PC-3 (cell line): Measurements from ENCODE around the gene ZNF148. TPM values are rescaled to one million over a fixed set of nuclear protein-coding genes. Genes with fewer than 3 reads are reported as not detected.

ENCODE experiments used
- ATAC-seq: fragments of 200-7000 bp; cut with Tn5 transposase; 2 replicates; pipeline ENCODE4 v1.9.1; 2020; ENCODE audit warnings: mild to moderate bottlenecking, moderate library complexity
- BruUV-seq: library from RNA; stranded (reverse); fragments of 400-500 nt; replicated peaks from 2 replicates; lab custom pipeline; 2021; lab: Mats Ljungman, UMichigan
- CTCF ChIA-PET: fragments of 300-600 bp; sonication (Branson Sonifier 250); formaldehyde crosslinking; loops from one replicate; lab custom pipeline; 2022; ENCODE audit warnings: antibody characterized with exemption; lab: Charles Lee
- POLR2A ChIA-PET: fragments of 300-600 bp; sonication (Branson Sonifier 250); formaldehyde crosslinking; loops from one replicate; lab custom pipeline; 2022; ENCODE audit warnings: antibody characterized with exemption; ENCODE audit not compliant: unreplicated experiment; lab: Charles Lee
- DNase-seq: peaks from one replicate; pipeline ENCODE4 v3.0.0-alpha.2; 2015
- H2AFZ ChIP-seq: fragments of 300-600 bp; sonication (generic); 2 replicates; pipeline ENCODE4 v1.6.0; 2016; ENCODE audit warnings: antibody characterized with exemption, low read length
- H3F3A ChIP-seq: fragments of 300-600 bp; sonication (generic); one replicate; pipeline ENCODE4 v1.6.0; 2017; ENCODE audit warnings: antibody characterized with exemption, low read length, control low read depth, mild to moderate bottlenecking; ENCODE audit not compliant: unreplicated experiment
- H3K27ac ChIP-seq: fragments of 300-600 bp; sonication (generic); 2 replicates; pipeline ENCODE4 v1.5.1; 2016; ENCODE audit warnings: mild to moderate bottlenecking, low read length
- H3K27me3 ChIP-seq: fragments of 300-600 bp; sonication (generic); 2 replicates; pipeline ENCODE4 v1.6.1; 2016; ENCODE audit warnings: low read length, mixed read lengths
- H3K36me3 ChIP-seq: fragments of 300-600 bp; sonication (generic); 2 replicates; pipeline ENCODE4 v1.6.1; 2016; ENCODE audit warnings: low read depth, mixed run types, low read length, mixed read lengths
- H3K4me1 ChIP-seq: fragments of 300-600 bp; sonication (generic); 2 replicates; pipeline ENCODE4 v1.5.1; 2016; ENCODE audit warnings: low read length; ENCODE audit not compliant: insufficient read depth
- H3K4me2 ChIP-seq: fragments of 300-600 bp; sonication (generic); 2 replicates; pipeline ENCODE4 v1.6.0; 2016; ENCODE audit warnings: low read length
- H3K4me3 ChIP-seq: fragments of 300-600 bp; sonication (generic); 2 replicates; pipeline ENCODE4 v1.5.1; 2016; ENCODE audit warnings: mild to moderate bottlenecking, low read length, mixed read lengths
- H3K79me2 ChIP-seq: fragments of 300-600 bp; sonication (generic); 2 replicates; pipeline ENCODE4 v1.6.1; 2017; ENCODE audit warnings: low read length, mixed read lengths
- H3K9ac ChIP-seq: fragments of 300-600 bp; sonication (generic); 2 replicates; pipeline ENCODE4 v1.6.0; 2016; ENCODE audit warnings: mild to moderate bottlenecking, low read length
- H3K9me2 ChIP-seq: fragments of 300-600 bp; sonication (generic); replicated peaks from 2 replicates; pipeline ENCODE4 v1.6.1; 2016; ENCODE audit warnings: mixed run types, low read length, mixed read lengths
- H3K9me3 ChIP-seq: fragments of 300-600 bp; sonication (generic); 2 replicates; pipeline ENCODE4 v1.6.1; 2016; ENCODE audit warnings: low read length, mixed read lengths
- H4K20me1 ChIP-seq: fragments of 300-600 bp; sonication (generic); 2 replicates; pipeline ENCODE4 v1.6.1; 2016; ENCODE audit warnings: low read length, mixed read lengths
- CTCF ChIP-seq: fragments of 300-600 bp; sonication (generic); conservative IDR thresholded peaks from 2 replicates; pipeline ENCODE4 v1.5.1; 2017; ENCODE audit warnings: antibody characterized with exemption, low read depth, mild to moderate bottlenecking, low read length
- EZH2 ChIP-seq: fragments of 300-600 bp; sonication (generic); IDR thresholded peaks from one replicate; pipeline ENCODE4 v1.6.1; 2017; ENCODE audit warnings: antibody characterized with exemption, mild to moderate bottlenecking, low read length; ENCODE audit not compliant: unreplicated experiment
- EZH2phosphoT487 ChIP-seq: fragments of 300-600 bp; sonication (generic); IDR thresholded peaks from 2 replicates; pipeline ENCODE4 v1.6.1; 2018; ENCODE audit warnings: mild to moderate bottlenecking, antibody characterized with exemption, low read length, borderline replicate concordance
- intact Hi-C: fragments of 100-400 bp; cut with micrococcal nuclease; formaldehyde crosslinking; loops from 2 replicates; pipeline ENCODE4 v1.9.0; 2023
- total RNA-seq: library from RNA; depleted of rRNA; stranded (reverse); fragments of >200 nt; gene quantifications from 2 replicates; pipeline ENCODE4 v1.2.3, GENCODE V29; 2014

The ZNF148 gene
- total RNA-seq, 1 experiment from 2014 or later = 18.1 TPM

GRCh38 chr3:125386811-125387210 lies 11.7 kb upstream of the ZNF148 start:
- H3K9me2 ChIP-seq = no peaks in the 10 kb centered on the region
- TF ChIP-seq EZH2 = no peak
- no peak for TF ChIP-seq EZH2phosphoT487
- TF ChIP-seq CTCF = no peak
- DNase-seq (no peak), ATAC-seq (no peak)
- no peaks in the 10 kb centered on the region for H3K36me3 ChIP-seq
- H3K9ac ChIP-seq = no peak overlapping the region
- CTCF ChIA-PET = no interaction called here
- no peak overlapping the region for H2AFZ ChIP-seq
- H3K27ac ChIP-seq = no peak overlapping the region
- no peaks in the 10 kb centered on the region for H3K9me3 ChIP-seq
- H3K27me3 ChIP-seq = no peaks in the 10 kb centered on the region
- POLR2A ChIA-PET = no interaction called here
- no peaks in the 10 kb centered on the region for H3F3A ChIP-seq
- intact Hi-C loops = no loop called here
- no peaks in the 10 kb centered on the region for H3K79me2 ChIP-seq
- peaks cover 2% of the 10 kb centered on the region for H3K4me1 ChIP-seq
- no peak overlapping the region for H3K4me3 ChIP-seq
- no peaks in the 10 kb centered on the region for H4K20me1 ChIP-seq
- BruUV-seq = no TSS peak
- no peak overlapping the region for H3K4me2 ChIP-seq

- no peak overlapping the region for H2AFZ ChIP-seq
- H3K4me1 ChIP-seq = peaks cover 8% of the 10 kb centered on the region
- H3K9me2 ChIP-seq = no peaks in the 10 kb centered on the region
- POLR2A ChIA-PET = no interaction called here
- no peaks in the 10 kb centered on the region for H3K27me3 ChIP-seq
- no peak for ATAC-seq
- H4K20me1 ChIP-seq = no peaks in the 10 kb centered on the region
- H3K27ac ChIP-seq = no peak overlapping the region
- no peak overlapping the region for H3K9ac ChIP-seq
- no peaks in the 10 kb centered on the region for H3K79me2 ChIP-seq
- H3K36me3 ChIP-seq = no peaks in the 10 kb centered on the region
- H3K9me3 ChIP-seq = no peaks in the 10 kb centered on the region
- H3F3A ChIP-seq = no peaks in the 10 kb centered on the region
- no peak for DNase-seq
- intact Hi-C loops = no loop called here
- no peak overlapping the region for H3K4me3 ChIP-seq
- H3K4me2 ChIP-seq = no peak overlapping the region
- no TSS peak for BruUV-seq
- TF ChIP-seq EZH2 (no peak), EZH2phosphoT487 (no peak), CTCF (no peak)
- CTCF ChIA-PET = no interaction called here
Observed at GRCh38 chr3:125383744-125384143, 8.6 kb upstream of the ZNF148 start.

- no peaks in the 10 kb centered on the region for H3K36me3 ChIP-seq
- no peak overlapping the region for H3K9ac ChIP-seq
- no peaks in the 10 kb centered on the region for H3K9me3 ChIP-seq
- no peaks in the 10 kb centered on the region for H3K79me2 ChIP-seq
- TF ChIP-seq EZH2 (no peak), EZH2phosphoT487 (no peak), CTCF (no peak)
- intact Hi-C loops = no loop called here
- H3K9me2 ChIP-seq = no peaks in the 10 kb centered on the region
- H2AFZ ChIP-seq = no peak overlapping the region
- H3K4me2 ChIP-seq = no peak overlapping the region
- no TSS peak for BruUV-seq
- ChIA-PET POLR2A (no interaction called here), CTCF (no interaction called here)
- no peak overlapping the region for H3K27ac ChIP-seq
- H3K27me3 ChIP-seq = no peaks in the 10 kb centered on the region
- ATAC-seq (no peak), DNase-seq (no peak)
- H3K4me1 ChIP-seq = peaks cover 8% of the 10 kb centered on the region
- no peaks in the 10 kb centered on the region for H3F3A ChIP-seq
- no peaks in the 10 kb centered on the region for H4K20me1 ChIP-seq
- no peak overlapping the region for H3K4me3 ChIP-seq
Observed at GRCh38 chr3:125382298-125382697, 7.2 kb upstream of the ZNF148 start.
